Inferior parietal cortex (tissue), 1 donor: ENCODE data around the gene CDC42BPB.

Experiments
- DNase-seq: peaks from one replicate; pipeline ENCODE4 v3.0.0-alpha.2; 2016; ENCODE audit errors: extremely low spot score

Gene CDC42BPB

GRCh38 chr14:102914474-102915291 is 142.7 kb downstream of the CDC42BPB start:
- DNase-seq, result no peak

GRCh38 chr14:102913341-102914211 is 143.8 kb downstream of the CDC42BPB start:
- DNase-seq, result no peak

- no peak for DNase-seq
These were observed 145.2 kb downstream of the CDC42BPB start for GRCh38 chr14:102911991-102912761.

GRCh38 chr14:102911541-102911951 is 145.8 kb downstream of the CDC42BPB start:
- no peak for DNase-seq

- no peak for DNase-seq
These were observed 146.9 kb downstream of the CDC42BPB start for GRCh38 chr14:102910442-102910841.

GRCh38 chr14:102909911-102910310 is 147.4 kb downstream of the CDC42BPB start:
- DNase-seq, result no peak

GRCh38 chr14:102909462-102909861 is 147.9 kb downstream of the CDC42BPB start:
- DNase-seq, result no peak

GRCh38 chr14:102908766-102909455 is 148.4 kb downstream of the CDC42BPB start:
- no peak for DNase-seq

GRCh38 chr14:102907980-102908730 is 149.2 kb downstream of the CDC42BPB start:
- no peak for DNase-seq

- no peak for DNase-seq
These were observed 150.0 kb downstream of the CDC42BPB start for GRCh38 chr14:102907303-102907844.

- DNase-seq, result no peak
These were observed 150.6 kb downstream of the CDC42BPB start for GRCh38 chr14:102906616-102907302.

- DNase-seq, result no peak
These were observed 151.9 kb downstream of the CDC42BPB start for GRCh38 chr14:102905116-102906108.

GRCh38 chr14:102903889-102904512 is 153.3 kb downstream of the CDC42BPB start:
- DNase-seq, result no peak

GRCh38 chr14:102903248-102903888 is 154.0 kb downstream of the CDC42BPB start:
- no peak for DNase-seq

- no peak for DNase-seq
These were observed 154.7 kb downstream of the CDC42BPB start for GRCh38 chr14:102902523-102903247.

- no peak for DNase-seq
These were observed 155.3 kb downstream of the CDC42BPB start for GRCh38 chr14:102902086-102902485.

- DNase-seq, result no peak
These were observed 155.7 kb downstream of the CDC42BPB start for GRCh38 chr14:102901633-102902032.
